ENCODE results near the gene PUSL1. TPM values are rescaled to one million over a fixed set of nuclear protein-coding genes. Genes with fewer than 3 reads are reported as not detected.

PUSL1 gene

GRCh38 chr1:1360506-1361169, 52.2 kb downstream of the PUSL1 start:
- H3K4me3 ChIP-seq (replicated peaks; ENCODE audit: insufficient read depth, low read length) = no peak overlapping the region

More at GRCh38 chr1:1360506-1361169, 52.2 kb downstream of the PUSL1 start:
- no peak for DNase-seq (ENCODE audit: low read depth in 1 of 2, low spot score in 1 of 2)
- TF ChIP-seq POLR2AphosphoS5 (IDR thresholded peaks at IDR 0.05; ENCODE audit: low read depth) = no peak
- H3K27ac ChIP-seq (replicated peaks) = no peak overlapping the region
- peaks cover 19% of the 10 kb centered on the region for H3K27me3 ChIP-seq (ENCODE audit: insufficient read depth, poor library complexity, severe bottlenecking)

Small RNA genes lying within 50 kb of the gene (microRNA-seq; reads per million reads assigned to microRNA genes)
- not detected for gene MIR6726
- not detected for gene MIR6727
- 1.5 reads per million for gene MIR6808
